GM13976 (cell line): Measurements from ENCODE around the gene RAPGEF1.
"Not testable (repeated sequence)": the region's sequence is repeated elsewhere in the genome, so short reads cannot be mapped to it uniquely, and the experiment has no call there.

Experiments
- DNase-seq: peaks from one replicate; pipeline ENCODE4 v3.0.0; 2012; ENCODE audit warnings: low spot score
- CTCF ChIP-seq: IDR thresholded peaks from 2 replicates; pipeline ENCODE4 v1.5.1; 2012; ENCODE audit warnings: borderline replicate concordance, mild to moderate bottlenecking; ENCODE audit not compliant: insufficient read depth; ENCODE audit errors: extremely low read depth, missing control alignments, control extremely low read depth
- in situ Hi-C: fragments of 300-500 bp; cut with MboI; formaldehyde crosslinking; loops from one replicate; pipeline ENCODE4 v1.12.0; 2022; ENCODE audit warnings: low sequenced_read_pairs, mixed read lengths, inconsistent platforms; ENCODE audit not compliant: unreplicated experiment

The RAPGEF1 gene

DNA sequence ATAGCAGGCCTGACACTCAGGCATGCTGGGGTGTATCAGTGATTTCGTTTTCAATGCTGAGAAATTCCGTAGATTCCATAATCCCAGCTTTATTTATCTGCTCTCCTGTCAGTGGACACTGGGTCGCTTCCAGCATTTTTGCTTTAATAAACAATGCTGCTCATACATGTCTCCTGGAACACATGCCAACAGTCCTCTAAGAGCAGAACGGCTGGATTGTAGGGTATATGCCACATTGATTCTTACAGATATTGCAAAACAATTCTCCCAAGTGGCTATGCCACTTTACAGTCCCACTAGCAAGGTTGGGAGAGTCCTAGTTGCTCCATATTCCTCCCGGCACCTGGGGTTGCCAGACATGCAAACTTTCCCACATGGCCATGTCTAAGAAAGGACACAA is 81.9 kb downstream of the RAPGEF1 start:
- no peak for TF ChIP-seq CTCF
- in situ Hi-C loops: no loop called here
- no peak for DNase-seq

DNA sequence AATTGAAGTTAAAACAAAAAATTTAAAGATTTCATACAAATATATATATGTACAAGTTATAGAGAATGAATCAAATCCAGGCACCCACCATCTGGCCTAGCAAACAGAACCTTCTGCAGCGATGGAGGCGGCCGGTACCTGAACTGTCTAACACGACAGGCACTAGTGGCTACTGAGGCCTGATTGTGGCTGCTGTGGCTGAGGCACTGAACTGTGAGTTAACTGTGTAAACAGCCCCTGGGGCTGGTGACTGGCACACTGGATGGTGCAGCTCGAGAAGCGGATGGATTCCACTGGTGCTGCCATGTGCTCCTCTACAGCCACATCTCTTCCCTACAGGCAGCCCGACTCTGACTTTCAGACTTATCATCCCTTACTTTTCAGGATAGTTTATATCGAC is 82.4 kb downstream of the RAPGEF1 start:
- in situ Hi-C loops: no loop called here
- no peak for DNase-seq
- no peak for TF ChIP-seq CTCF

DNA sequence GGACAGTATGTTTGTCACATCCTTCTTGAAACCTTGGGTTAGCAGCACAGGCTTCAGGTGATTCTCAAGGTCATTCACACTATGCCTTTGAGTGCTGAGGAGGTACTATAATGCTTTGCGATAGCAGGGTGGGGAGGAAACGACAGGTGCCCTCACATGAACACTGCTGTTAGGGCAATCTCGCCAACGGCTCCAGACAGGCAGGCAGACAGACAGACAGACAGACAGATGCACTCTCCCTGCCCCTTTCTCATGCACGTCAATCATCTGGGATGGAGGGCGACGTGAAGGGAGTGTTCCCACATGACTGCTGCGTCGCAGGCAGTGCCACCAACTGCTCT is 82.9 kb downstream of the RAPGEF1 start:
- TF ChIP-seq CTCF: no peak
- in situ Hi-C loops: no loop called here
- DNase-seq: no peak

DNA sequence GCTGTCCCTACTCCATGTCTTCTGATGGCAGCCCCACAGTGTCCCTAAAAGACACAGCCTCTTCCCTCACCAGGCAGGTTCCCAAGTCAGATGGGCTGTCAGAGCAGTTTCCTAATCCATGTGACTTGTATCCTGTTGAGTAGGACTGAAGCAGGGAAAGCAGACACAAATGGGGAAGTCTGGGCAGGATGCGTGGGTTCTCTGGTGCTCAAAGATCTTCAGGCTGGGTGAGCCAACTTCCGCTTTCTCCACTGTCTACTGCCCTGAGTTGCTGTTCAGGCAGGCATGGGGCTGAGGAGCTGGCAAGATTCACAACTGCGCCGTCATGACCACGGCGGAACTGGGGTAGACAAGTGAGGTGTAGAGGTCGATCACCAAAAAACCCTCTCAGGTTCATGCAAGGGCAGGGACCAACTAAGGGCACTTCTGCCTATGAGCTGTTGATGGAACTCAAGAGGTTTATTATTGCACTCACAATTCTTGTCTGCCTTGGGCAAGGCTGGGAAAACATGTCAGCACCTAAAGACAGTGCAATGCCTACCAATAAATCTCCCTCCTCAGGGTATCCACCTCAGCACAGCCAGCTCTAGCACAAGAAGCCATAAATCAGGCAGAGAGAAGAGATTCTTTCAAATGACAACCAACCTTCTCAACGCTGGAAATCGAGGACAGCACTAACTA is 83.4 kb downstream of the RAPGEF1 start:
- in situ Hi-C loops: no loop called here
- no peak for TF ChIP-seq CTCF
- no peak for DNase-seq

DNA sequence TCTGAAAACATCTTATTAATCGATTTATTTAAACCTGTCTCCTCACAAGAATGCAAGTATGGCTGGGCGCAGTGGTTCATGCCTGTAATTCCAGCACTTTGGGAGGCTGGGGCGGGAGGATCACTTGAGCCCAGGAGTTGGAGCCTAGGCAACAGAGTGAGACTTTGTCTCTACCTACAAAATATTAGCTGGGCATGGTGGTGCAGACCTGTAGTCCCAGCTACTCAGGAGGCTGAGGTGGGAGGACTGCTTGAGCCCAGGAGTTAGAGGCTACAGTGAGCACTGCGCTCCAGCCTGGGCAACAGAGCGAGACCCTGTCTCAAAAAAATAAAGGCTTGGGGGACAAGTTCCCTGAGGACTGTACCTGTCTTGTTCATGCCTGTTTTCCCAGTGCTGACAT is 85.5 kb downstream of the RAPGEF1 start:
- in situ Hi-C loops, DNase-seq: not testable (repeated sequence)

DNA sequence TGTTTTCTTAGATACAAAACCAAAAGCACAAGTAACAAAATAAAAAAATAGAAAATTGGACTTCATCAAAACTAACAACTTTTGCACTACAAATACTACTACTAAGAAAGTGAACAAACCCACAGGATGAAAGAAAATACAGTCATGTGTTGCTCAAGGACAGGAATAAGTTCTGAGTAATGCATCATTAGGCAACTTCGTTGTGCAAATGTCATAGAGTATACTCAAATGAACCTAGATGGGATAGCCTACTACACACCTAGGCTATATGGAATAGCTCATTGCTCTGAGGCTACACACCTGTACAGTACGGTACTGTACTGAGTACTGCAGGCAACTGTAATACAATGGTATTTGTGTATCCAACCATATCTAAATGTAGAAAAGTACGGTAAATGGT is 88.3 kb downstream of the RAPGEF1 start:
- in situ Hi-C loops: no loop called here
- no peak for TF ChIP-seq CTCF
- no peak for DNase-seq

DNA sequence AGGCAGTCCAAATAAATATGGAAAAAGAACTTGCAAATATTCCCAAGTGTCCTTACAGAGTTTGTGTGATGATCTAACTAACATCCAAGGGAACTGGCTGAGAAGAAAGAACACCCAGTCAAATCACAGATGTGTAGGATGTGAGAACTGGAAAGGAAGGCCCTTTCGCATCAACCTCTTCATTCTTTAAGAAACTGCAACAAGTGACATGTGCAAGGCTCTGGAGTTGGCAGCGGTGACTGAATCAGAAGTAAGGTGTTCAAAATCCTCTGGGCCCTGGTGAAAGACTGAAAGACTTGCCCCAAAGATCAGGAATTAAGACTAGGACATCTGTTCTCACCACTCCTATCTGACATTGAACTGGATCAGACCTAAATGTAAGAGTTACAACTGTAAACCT is 88.7 kb downstream of the RAPGEF1 start:
- TF ChIP-seq CTCF: no peak
- in situ Hi-C loops: no loop called here
- no peak for DNase-seq
